Heart left ventricle (tissue), 13 donors: ENCODE results near the gene CRABP1.

Source experiments
- POLR2A ChIP-seq, 2 donors: fragments of 450-650 bp; IDR thresholded peaks; one replicate each; pipeline ENCODE4 v1.6.1; 2017; ENCODE audit warnings: antibody characterized with exemption in 2 of 2, mild to moderate bottlenecking in 2 of 2, moderate library complexity in 2 of 2
- TF ChIP-seq, protein P1 (sequence below), 12 donors: fragments of 200-600 bp; sonication (generic) in 4 of 12; IDR thresholded peaks; one replicate each; pipeline versions ENCODE4 v1.5.0 to v1.8.0; 2018 to 2022; ENCODE audit warnings: antibody characterized with exemption in 12 of 12, mild to moderate bottlenecking in 5 of 12
- donor health status: ischemic (EF 13 %, LVEDD 7.1; RV severe dilation, severe dysfunction).
- donor health status: DM: no; HTN: yes; CAD: no.
- donor health status: DM: no; HTN: no; CAD: no.
- donor health status: ischemic (EF 25% LVEDD 6.9; RV normal size, moderate dysfunction).
- donor health status: ischemic (EF 25% LVEDD 5.7; RV mildly dilated, moderate dysfunction).
- donor health status: ischemic (EF 35%, LVEDD 5.7; RV mildly dilated, moderate dysfunction).
- donor health status: nonischemic (EF 11% LVEDD 7.7; RV severe dilation, severe dysfunction).
- donor health status: DM: yes; HTN: yes; CAD: no.
- donor health status: PGD.
- donor health status: ischemic (EF 29% LVEDD 5.4; RV normal size, mild dysfunction).
- donor health status: nonischemic (EF 23%, LVEDD 6.1; RV moderate dilation, normal function).

- TF ChIP-seq, protein P1, sequence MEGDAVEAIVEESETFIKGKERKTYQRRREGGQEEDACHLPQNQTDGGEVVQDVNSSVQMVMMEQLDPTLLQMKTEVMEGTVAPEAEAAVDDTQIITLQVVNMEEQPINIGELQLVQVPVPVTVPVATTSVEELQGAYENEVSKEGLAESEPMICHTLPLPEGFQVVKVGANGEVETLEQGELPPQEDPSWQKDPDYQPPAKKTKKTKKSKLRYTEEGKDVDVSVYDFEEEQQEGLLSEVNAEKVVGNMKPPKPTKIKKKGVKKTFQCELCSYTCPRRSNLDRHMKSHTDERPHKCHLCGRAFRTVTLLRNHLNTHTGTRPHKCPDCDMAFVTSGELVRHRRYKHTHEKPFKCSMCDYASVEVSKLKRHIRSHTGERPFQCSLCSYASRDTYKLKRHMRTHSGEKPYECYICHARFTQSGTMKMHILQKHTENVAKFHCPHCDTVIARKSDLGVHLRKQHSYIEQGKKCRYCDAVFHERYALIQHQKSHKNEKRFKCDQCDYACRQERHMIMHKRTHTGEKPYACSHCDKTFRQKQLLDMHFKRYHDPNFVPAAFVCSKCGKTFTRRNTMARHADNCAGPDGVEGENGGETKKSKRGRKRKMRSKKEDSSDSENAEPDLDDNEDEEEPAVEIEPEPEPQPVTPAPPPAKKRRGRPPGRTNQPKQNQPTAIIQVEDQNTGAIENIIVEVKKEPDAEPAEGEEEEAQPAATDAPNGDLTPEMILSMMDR (IDR thresholded peaks at IDR 0.05): no peak
- TF ChIP-seq POLR2A (IDR thresholded peaks at IDR 0.05): no peak
Measured at GRCh38 chr15:78384651-78385050, 44.5 kb downstream of the CRABP1 start.
